ENCODE data around the gene KIAA1671. TPM values are rescaled to one million over a fixed set of nuclear protein-coding genes. Genes with fewer than 3 reads are reported as not detected.

Gene KIAA1671
- total RNA-seq, 4 donors from 2014 or later, result 7.3 to 15.1 (median 10.2) TPM

DNA sequence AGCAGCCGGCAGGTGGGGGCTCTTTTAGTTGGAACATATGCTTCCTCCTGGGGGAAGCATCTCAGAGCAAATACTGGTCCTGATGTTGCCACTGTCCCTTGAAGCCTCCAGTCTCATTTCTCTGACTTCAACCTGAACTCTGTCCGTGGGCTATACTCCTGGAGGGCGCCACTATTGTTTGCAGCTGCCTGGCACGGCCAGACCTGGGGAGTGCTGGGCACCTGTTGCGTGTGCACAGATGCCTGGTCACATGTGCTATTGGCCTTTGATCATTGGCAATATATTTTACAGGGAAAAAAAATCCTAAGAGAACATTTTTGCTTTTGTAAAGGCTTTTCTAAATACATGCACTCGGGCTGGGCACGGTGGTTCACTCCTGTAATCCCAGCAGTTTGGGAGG lies 24.2 kb upstream of the KIAA1671 start:
- TF ChIP-seq, protein P1, sequence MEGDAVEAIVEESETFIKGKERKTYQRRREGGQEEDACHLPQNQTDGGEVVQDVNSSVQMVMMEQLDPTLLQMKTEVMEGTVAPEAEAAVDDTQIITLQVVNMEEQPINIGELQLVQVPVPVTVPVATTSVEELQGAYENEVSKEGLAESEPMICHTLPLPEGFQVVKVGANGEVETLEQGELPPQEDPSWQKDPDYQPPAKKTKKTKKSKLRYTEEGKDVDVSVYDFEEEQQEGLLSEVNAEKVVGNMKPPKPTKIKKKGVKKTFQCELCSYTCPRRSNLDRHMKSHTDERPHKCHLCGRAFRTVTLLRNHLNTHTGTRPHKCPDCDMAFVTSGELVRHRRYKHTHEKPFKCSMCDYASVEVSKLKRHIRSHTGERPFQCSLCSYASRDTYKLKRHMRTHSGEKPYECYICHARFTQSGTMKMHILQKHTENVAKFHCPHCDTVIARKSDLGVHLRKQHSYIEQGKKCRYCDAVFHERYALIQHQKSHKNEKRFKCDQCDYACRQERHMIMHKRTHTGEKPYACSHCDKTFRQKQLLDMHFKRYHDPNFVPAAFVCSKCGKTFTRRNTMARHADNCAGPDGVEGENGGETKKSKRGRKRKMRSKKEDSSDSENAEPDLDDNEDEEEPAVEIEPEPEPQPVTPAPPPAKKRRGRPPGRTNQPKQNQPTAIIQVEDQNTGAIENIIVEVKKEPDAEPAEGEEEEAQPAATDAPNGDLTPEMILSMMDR (IDR thresholded peaks at IDR 0.05; ENCODE audit: low read depth), result no peak

DNA sequence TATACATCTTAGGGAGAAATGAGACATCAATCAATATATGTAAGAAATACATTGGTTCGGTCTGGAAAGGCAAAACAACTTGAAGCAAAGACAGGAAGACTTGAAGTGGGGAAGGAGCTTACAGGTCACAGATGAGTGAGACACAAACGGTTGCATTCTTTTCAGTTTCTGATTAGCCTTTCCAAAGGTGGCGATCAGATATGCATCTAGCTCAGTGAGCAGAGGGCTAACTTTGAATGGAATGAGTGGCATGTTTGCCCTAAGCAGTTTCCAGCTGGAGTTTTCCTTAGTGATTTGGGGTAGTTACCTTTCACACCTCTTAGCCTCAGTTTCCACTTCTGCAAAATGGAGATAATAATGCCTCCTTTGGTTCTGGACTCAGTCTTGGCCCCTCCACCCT lies 21.8 kb upstream of the KIAA1671 start:
- TF ChIP-seq, protein P1 (IDR thresholded peaks at IDR 0.05; ENCODE audit: low read depth), result no peak

DNA sequence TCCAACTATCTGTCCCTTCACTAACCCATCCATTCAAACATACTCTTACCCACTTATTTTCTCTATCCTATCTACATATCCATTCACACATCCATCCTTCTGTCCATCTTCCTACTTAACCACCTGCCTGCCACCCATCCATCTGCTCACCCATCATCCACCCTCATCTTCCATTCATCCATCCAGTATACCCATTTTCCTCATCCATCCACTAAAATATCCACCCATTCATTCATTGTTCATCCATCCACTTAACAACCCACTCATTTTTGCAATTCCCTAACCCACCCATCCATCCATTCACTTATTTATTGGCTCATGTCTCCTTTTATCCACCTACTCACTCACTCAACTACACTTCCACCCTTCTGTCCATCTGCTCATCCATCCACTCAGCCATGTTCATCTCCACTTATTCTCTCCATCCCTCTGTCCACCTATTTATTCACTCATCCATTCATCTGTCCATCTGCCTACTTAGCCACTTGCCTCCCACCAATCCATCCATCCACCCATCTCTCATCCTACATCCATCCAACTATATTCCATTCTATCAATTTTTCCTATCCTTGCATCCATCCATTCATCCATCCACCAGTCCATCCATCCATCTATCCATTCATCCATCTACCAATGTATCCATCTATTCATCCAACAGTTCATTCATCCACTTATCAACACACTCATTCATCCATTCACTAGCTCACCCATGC lies 16.6 kb upstream of the KIAA1671 start:
- TF ChIP-seq, protein P1 (IDR thresholded peaks at IDR 0.05; ENCODE audit: low read depth), result no peak

DNA sequence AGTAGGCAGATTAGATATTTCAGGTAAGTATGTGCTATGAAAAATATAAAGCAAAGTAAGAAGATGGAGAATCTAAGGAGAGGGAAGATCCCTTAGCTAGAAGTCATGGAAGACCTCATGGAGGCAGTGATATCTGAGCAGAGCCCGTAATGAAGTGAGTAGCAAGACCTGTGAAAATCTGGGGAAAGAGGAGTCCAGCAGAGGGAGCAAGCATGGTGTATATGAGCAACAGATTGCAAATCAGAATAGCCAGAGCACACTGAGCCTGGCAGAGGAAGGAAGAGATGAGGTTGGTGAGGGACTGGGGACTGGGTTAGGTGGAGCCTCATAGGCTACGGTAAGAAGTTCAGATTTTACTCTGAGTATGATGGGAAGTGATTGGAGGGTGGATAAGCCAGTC lies 15.4 kb upstream of the KIAA1671 start:
- TF ChIP-seq, protein P1 (IDR thresholded peaks at IDR 0.05; ENCODE audit: low read depth), result no peak

DNA sequence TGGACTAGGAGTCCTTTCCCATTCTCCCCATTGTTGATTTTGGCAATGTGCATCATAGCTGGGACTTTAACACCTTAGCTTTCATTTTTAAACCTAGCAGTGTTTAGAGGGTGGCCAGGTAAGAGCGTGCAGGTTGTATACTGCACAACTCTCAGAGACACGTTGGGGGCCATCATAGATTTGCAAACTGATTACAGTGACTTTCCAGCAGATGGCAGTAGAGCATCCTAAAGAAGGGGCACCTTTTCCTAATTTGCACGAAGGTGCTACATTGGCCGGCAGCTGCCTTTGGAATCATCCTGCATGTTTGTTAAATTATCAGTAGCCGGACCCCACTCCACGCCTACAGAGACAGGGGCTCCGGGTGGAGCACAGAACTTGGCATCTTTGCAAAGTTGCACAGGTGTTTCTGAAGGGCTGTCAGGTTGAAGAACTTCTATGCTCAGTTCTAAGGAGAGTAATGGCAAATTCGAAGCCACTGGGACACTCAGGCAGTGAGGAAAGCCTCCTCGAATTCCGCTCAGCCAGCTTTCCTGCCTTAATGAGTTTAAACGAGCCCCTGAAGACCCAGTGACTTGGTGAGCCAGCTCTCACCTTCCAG lies 13.7 kb upstream of the KIAA1671 start:
- TF ChIP-seq, protein P1 (IDR thresholded peaks at IDR 0.05; ENCODE audit: low read depth), result no peak

DNA sequence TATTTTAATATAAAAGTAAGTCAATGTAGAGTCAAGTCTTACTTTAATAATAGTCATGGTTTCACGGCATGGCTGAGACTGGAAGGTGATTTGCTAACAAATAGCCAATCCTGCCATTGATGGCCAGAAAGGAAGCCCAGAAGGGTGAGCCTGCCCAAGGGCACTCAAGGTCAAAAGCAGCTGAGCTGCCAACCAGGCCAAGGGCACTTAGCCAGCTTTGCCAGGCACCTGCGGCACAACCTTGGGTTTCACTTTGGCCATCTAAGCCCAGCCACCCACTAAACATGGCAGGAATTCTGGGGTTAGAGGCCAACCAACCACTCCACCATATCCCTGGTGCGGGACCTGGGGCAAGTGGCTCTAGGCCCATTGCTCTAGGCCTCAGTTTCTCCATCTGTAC lies 10.2 kb upstream of the KIAA1671 start:
- TF ChIP-seq, protein P1 (IDR thresholded peaks at IDR 0.05; ENCODE audit: low read depth), result no peak

DNA sequence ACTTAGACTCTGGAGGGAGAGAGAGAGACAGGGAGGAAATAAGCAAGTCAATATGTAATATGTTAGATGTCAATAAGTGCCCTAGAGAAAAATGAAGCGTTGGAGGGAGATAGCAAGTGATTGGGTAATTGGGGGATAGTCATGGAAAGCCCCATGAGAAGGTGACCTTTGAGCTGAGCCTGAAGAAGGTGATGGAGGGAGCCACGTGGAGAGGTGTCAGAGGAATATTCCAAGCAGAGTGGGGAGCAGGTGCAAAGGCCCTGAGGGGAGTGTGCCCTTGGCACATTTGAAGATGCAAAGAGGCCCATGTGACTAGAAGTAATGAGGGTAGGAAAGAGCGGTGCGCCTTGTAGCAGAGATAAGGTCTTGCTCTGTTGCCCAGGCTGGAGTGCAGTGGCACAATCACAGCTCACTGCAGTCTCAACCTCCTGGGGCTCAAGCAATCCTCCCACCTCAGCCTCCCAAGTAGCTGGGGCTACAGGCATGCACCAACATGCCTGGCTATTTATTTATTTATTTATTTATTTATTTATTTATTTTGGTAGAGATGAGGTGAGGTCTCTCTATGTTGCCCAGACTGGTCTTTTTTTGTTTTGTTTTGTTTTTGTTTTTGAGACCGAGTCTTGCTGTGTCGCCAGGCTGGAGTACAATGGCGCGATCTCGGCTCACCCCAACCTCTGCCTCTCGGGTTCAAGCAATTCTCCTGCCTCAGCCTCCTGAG lies 8.1 kb upstream of the KIAA1671 start:
- TF ChIP-seq, protein P1 (IDR thresholded peaks at IDR 0.05; ENCODE audit: low read depth), result no peak

Data from subcutaneous adipose tissue (tissue), 4 donors.